Stimulated activated CD4-positive, alpha-beta T cell treated with anti-CD3 and anti-CD28 coated beads, TNF-alpha, amount 100 ng/mL, for 4 hours (primary cell): ENCODE measurements around the gene GPC1.
"Not testable (repeated sequence)": the region's sequence is repeated elsewhere in the genome, so short reads cannot be mapped to it uniquely, and the experiment has no call there.

Source experiments
- DNase-seq, 3 experiments: peaks; one replicate each; pipeline ENCODE4 v3.0.0-alpha.2; 2020; ENCODE audit warnings: low read depth in 3 of 3

GPC1 gene

GRCh38 chr2:240467149-240467642 is 31.7 kb downstream of the GPC1 start:
- no peak for DNase-seq

- DNase-seq: no peak
Observed at GRCh38 chr2:240467659-240468302, 32.3 kb downstream of the GPC1 start.

GRCh38 chr2:240468303-240469238 is 33.1 kb downstream of the GPC1 start:
- DNase-seq: no peak

- no peak for DNase-seq
Observed at GRCh38 chr2:240469239-240469636, 33.8 kb downstream of the GPC1 start.

GRCh38 chr2:240469740-240470139 is 34.3 kb downstream of the GPC1 start:
- no peak for DNase-seq

- DNase-seq: no peak
Observed at GRCh38 chr2:240472078-240472790, 36.8 kb downstream of the GPC1 start.

DNA sequence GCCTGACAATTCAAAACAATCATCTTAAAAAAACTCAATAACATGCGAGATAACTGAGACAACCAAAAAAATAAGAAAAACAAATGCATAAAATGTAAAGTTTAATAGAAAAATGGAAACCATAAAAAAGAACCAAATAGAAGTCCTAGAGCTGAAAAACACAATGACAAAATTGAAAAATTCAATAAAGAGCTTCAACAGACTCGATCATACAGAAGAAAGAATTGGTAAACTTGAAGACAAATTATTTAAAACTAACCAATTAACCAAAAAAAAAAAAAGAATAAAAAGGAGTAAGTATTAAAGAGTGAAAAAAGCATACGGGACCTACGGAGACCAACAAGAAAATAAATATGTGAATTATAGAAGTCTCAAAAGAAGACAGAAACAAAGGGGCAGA is 37.7 kb downstream of the GPC1 start:
- DNase-seq: no peak

- DNase-seq: no peak
Observed at GRCh38 chr2:240477916-240478315, 42.5 kb downstream of the GPC1 start.

DNA sequence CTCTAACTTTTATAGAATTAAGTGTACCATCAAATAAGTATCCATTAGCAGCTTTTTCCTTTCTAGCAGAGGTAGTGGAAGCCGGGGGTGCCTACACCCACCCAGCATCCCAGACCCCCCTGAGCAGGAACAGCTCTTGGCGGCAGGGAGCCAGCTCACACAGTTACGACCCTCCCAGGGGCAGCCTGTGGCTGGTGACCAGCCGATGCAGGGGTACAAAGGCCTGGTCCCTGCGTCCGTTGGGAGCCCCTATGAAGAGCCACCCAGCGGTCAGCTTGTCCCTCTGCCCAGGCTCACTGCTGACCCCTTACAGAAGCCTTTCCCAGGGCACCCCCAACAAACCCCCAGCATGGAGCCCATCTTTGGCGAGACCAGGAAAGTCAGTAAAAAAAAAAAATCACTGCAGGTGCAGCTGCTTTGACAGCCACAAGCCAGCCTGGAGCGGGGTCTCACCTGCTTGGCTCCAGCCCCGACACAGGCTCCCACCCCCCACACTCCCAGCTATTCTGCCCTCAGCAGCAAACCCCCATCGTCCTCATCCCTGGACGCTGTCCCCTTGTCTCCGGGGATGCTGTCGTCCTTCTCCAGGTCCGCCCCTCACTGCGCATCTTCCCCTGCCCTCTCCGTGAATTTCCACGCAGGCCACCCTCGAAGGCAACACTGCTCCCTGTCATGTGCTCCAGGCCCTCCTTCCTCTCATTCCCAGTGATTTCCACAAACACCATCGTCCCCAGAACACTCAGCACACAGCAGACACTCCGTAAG is 43.1 kb downstream of the GPC1 start:
- no peak for DNase-seq

GRCh38 chr2:240479111-240479501 is 43.6 kb downstream of the GPC1 start:
- no peak for DNase-seq

DNA sequence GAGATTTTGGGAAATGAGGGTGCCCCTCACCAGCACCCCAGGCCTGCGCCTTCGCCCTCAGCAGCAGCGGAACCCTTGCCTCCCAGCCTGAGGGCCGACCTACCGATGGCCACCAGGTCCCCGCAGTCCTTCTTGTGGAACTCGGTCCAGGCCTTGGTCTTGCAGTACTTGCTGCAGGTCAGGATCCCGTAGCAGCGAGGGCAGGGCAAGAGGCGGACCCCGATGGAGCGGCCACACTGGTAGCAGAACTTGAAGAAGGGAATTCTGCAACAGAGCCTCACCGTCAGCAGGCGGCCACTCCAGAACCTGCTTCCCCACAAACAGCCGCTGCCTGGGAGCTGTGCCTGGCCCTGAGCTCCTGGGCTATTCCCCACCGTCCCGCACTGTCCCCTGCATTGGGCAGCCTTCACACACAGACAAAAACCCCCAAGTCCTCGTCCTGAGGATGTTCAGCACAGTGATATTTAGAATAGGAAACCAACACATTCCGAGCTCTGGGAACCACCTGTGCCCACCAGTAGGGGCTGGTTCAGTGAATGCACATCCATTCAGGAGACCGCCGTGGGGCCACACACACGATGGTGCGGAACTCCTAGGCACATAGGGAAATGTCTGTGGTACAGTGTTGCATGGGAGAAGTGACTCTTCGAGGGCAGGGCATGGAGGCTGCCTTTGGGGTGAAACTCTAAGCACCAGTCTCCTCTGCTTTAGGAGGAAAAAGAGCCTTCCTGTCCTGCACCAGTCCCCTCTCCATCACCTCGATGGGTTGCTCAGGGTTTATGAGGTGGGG is 45.6 kb downstream of the GPC1 start:
- DNase-seq: no peak

DNA sequence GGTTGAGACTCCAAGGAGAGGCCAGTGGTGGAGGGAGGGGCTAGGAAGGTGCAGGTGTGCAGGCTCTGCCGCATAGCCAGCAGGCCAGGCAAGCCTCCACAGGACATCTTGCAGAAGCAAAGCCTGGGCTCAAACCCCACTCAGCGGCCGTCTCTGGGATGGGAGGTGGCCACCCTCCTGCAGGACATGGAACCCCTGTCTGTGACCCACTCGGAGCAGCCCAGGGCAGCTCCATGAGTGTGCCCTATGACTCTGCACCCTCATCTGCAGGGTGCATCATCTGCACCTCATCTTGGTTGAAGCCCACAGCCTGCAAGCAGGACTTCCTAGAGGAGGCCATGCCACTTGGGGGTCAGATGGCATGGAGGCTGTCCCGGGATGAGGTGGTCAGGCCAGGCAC is 46.3 kb downstream of the GPC1 start:
- no peak for DNase-seq

DNA sequence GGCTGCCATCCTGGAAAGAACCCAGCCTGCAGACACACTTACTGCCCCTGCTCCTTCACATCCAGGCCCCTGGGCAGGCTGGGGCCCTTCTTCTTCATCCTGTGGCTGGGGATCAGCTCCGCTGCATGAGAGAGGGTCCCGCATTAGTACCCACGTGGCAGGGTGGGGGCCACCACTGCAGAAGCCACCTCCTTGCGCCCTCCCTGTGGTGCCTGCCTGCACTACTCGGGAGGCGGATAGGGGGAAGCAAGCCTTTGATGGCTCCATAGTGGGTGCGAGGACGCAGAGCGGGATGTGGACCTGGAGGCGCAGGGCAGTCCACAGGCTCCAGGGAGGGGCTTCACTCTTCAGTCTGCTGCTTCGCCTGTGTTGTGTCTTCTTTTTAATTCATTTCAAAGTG is 46.7 kb downstream of the GPC1 start:
- no peak for DNase-seq

DNA sequence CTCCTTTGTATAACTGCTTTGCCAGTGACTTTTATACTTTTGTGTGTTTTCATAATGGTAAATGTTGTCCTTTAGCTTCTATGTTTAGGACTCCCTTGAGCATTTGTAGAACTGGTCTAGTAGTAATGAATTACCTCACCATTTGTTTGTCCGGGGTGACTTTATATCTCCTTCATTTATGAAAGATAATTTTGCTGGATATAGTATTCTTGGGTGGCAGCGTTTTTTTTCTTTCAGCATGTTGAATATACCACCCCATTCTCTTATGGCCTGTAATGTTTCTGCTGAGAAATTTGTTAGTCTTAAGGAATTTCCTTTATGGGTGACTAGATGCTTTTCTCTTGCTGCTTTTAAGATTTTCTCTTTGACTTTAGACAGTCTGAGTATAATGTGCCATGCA is 56.0 kb downstream of the GPC1 start:
- DNase-seq: no peak

- no peak for DNase-seq
Observed at GRCh38 chr2:240494194-240494793, 58.8 kb downstream of the GPC1 start.

DNA sequence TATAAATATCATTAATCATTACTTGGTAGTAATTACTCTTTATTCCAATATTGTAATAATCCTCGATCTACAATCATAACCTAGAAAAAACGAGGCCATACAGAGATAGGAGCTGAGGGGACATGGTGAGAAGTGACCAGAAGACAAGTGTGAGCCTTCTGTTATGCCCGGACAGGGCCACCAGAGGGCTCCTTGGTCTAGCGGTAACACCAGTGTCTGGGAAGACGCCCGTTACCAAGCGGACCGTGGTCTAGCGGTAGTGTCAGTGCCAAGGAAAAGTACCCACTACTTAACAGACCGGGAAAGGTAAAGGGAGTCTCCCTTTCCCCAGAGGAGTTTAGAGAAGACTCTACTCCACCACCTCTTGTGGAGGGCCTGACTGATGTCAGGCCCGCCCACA is 59.5 kb downstream of the GPC1 start:
- not testable (repeated sequence) for DNase-seq

DNA sequence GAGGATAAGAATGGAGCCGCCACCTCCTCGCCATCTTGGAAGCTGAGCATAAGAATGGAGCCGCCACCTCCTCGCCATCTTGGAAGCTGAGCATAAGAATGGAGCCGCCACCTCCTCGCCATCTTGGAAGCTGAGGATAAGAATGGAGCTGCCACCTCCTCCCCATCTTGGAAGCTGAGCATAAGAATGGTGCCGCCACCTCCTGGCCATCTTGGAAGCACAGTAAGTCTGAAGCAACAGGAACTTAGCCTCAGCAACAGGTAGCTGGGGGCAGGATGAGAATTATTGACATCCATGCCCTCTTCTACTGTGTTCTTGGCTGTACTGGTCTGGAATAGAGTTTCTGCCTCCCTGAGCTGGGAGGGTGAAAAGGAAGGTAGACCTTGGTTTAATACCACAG is 61.6 kb downstream of the GPC1 start:
- DNase-seq: not testable (repeated sequence)

- DNase-seq: no peak
Observed at GRCh38 chr2:240498171-240498957, 62.9 kb downstream of the GPC1 start.

- DNase-seq: no peak
Observed at GRCh38 chr2:240498958-240499260, 63.4 kb downstream of the GPC1 start.
